Left renal pelvis (tissue), 4 donors: ENCODE measurements around the gene PRAMEF12. TPM values are rescaled to one million over a fixed set of nuclear protein-coding genes. Genes with fewer than 3 reads are reported as not detected.
"Not testable (repeated sequence)": the region's sequence is repeated elsewhere in the genome, so short reads cannot be mapped to it uniquely, and the experiment has no call there.

Source experiments
- DNase-seq, 4 donors: peaks; one replicate each; pipeline ENCODE4 v3.0.0-alpha.2; 2013; ENCODE audit warnings: low read depth in 4 of 4, low spot score in 3 of 4
- polyA plus RNA-seq, 4 donors: library from polyadenylated mRNA; unstranded; fragments of 120-200 nt; gene quantifications; one replicate each; pipeline ENCODE4 v1.2.1, GENCODE V29; 2013; ENCODE audit not compliant: insufficient read length in 4 of 4

Gene PRAMEF12
- polyA plus RNA-seq: not detected

GRCh38 chr1:12773438-12773837, at the start of gene PRAMEF12:
PRAMEF12 (plus strand) TSS chr1:12773738; CDS start chr1:12774868, 1,130 bp downstream.
- no peak for DNase-seq

DNA sequence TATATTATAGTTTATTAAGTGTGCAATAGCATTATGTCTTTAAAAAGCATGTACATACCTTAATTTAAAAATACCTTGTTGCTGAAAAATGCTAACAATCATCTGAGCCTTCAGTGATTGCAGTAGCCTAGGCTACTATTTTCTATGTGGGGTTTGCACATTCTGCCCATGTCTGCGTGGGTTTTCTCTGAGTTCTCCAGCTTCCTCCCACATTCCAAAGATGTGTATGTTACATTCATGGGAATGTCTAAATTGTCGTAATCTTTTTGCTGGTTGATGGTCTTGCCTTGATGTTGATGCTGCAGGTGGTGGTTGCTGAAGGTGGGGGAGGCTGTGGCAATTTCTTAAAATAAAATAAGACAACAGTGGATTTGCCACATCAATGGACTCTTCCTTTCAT, 45.1 kb upstream of the PRAMEF12 start:
- DNase-seq: no peak

- no peak for DNase-seq
These were observed 43.4 kb upstream of the PRAMEF12 start for GRCh38 chr1:12730156-12730555.

GRCh38 chr1:12731084-12731483, 42.5 kb upstream of the PRAMEF12 start:
- not testable (repeated sequence) for DNase-seq

DNA sequence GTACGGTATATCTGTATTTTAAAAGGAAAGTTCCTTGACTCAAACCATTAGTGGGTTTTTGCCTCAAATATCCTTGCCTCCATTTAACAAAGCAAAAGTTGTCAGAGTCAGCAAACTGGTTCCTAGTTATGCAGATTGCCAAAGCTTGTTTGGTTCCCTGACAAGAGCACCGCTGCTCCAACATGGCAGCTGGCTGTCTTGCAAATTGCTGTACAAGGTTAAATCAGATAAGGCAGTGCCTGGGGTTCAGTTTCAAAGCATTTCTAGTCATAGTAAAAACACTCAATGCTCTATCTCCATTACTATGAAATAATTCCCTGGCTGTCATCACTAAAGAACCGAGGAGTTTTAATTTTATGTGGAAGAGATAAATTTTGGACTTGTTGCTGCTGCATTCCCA, 38.9 kb upstream of the PRAMEF12 start:
- no peak for DNase-seq

- DNase-seq: no peak
These were observed 34.6 kb upstream of the PRAMEF12 start for GRCh38 chr1:12738934-12739333.

DNA sequence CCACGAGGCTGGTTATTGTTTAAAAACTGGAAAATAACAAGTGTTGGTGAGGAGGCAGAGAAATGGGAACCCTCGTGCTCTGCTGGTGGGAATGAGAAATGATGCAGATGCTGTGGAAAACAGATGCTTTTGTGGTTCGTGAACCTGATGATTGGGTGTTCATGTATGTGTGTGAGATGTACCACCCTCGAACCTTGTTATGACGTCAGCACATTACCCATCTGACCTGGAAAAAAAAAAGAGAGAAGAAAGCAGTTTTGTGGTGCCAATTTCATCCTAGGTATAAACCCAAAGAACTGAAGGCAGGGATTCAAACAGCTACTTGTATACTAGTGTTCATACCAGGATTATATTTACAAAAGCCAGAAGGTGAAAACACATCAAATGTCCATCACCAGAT, 33.9 kb upstream of the PRAMEF12 start:
- no peak for DNase-seq

DNA sequence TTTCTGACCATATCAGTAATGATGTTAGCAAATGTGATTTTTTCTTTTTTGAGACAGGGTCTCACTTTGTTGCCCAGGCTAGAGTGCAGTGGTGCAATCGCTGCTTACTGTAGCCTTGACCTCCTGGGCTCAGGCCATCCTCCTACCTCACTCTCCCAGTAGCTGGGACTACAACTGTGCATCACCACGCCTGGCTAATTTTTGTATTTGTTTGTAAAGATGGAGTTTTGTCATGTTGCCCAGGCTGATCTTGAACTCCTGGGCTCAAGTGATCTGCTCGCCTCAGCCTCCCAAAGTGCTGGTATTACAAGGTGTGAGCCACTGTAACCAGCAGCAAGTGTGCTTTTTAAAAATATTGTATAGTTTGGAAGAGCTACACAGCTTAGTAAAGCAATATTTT, 31.6 kb upstream of the PRAMEF12 start:
- no peak for DNase-seq

- no peak for DNase-seq
These were observed 28.2 kb upstream of the PRAMEF12 start for GRCh38 chr1:12745126-12745991.

- DNase-seq: peak in 2 of 4 donors; percentile 14 to 19
These were observed 27.6 kb upstream of the PRAMEF12 start, which contains the start of gene CFAP107 for GRCh38 chr1:12745992-12746323. CFAP107 (plus strand) TSS chr1:12746200; CDS start chr1:12746431, 231 bp downstream.

- no peak for DNase-seq
These were observed 24.7 kb upstream of the PRAMEF12 start for GRCh38 chr1:12748778-12749355.

- DNase-seq: no peak
These were observed 18.8 kb upstream of the PRAMEF12 start for GRCh38 chr1:12754738-12755137.

- DNase-seq: no peak
These were observed 17.3 kb upstream of the PRAMEF12 start for GRCh38 chr1:12756273-12756672.

- DNase-seq: no peak
These were observed 16.6 kb upstream of the PRAMEF12 start for GRCh38 chr1:12756768-12757413.

DNA sequence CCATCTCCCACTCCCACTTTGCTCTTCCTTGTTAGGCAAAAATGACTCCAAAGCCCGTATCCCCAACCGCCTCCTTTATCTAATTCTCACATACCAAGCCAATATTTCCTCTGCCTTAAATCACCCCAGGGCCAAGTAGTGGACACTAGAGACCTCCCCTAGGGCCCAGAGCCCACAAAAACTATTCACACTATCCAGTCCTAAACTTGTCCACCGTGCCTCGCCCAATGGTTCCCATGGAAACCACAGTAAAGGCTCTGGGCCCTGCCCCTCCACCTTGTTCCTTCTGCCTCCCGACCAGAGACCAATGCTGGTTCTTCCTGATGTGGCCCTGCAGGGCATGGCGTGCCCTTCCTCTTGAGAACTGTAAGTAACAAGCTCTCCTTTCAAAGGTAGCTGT, 15.7 kb upstream of the PRAMEF12 start:
- no peak for DNase-seq

- no peak for DNase-seq
These were observed 13.2 kb upstream of the PRAMEF12 start for GRCh38 chr1:12760256-12760795.

DNA sequence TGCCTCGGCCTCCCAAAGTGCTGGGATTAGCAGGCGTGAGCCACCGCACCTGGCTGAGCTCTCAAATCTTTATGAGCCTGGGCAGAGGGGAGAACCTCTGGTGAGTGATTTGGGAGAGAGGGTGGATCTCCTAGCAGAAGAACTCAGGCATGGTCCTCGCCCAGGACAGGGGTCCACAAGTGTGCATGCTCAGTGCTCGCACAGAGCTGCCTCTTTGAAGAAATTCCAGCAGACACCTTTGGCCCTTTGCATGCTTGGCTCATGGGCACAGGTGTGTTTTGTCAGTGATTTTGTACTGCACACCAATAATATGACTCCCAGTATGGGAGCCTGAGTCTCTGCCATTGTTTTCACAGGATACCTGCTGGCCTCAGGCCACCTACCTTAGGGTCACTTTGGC, 11.8 kb upstream of the PRAMEF12 start:
- DNase-seq: no peak

DNA sequence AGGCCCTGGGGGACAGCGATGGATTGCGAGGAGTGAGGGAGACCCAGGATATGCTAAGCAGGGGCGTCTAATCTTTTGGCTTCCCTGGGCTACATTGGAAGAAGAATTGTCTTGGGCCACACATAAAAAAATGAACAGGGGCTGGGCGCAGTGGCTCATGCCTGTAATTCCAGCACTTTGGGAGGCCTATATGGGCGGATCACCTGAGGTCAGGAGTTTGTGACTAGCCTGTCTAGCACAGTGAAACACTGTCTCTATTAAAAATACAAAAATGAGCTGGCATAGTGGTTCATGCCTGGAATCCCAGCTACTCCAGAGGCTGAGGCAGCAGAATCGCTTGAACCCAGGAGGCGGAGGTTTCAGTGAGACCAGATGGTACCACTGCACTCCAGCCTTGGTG, 10.8 kb upstream of the PRAMEF12 start:
- DNase-seq: no peak

GRCh38 chr1:12763479-12763878, 10.1 kb upstream of the PRAMEF12 start:
- no peak for DNase-seq

DNA sequence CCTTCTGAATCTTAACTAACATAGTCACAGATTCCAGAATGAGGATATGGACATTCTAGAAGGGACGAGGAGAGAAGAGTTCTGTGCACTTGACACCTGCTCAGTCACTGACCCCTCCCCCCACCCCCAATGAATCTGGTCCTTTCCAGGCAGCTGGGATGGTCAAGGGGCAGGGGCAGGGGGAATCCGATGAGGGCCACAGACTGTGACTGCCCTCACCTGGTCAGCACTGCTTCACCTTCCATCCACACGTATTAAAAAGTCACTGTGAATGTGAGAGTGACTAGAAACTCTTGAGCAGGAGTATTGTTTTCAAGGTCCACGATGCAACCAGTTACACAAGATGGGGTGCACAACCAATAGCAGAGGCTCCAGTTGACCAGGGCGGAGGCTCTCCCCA, 9.5 kb upstream of the PRAMEF12 start:
- no peak for DNase-seq

DNA sequence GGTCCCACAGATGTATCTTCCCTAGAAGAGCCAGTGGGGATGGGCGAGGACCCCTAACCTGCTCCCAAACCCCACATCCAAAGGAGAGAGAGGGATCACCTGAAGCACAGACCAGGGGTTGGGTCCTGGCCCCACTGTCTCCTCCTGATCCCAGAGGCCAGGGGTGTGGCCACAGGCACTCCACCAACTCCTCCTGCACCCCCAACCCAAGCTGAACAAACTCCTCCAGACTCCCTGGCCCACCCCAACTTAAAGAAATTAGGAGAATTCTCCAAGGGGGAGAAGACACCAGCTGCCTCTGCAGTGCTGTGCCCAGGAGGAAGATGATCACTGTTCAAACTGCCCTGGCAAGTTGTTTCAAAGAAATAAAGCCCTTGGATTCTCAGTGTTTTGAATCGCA, 4.5 kb upstream of the PRAMEF12 start:
- no peak for DNase-seq
